ENCODE measurements around the gene SMURF1.
A peak's percentile ranks its signal among the peaks of the same experiment; 100 is the strongest.

The SMURF1 gene

GRCh38 chr7:99141841-99142726, 1.8 kb downstream of the SMURF1 start:
- DNase-seq (ENCODE audit: low read depth in 2 of 2): peak; percentile 62 to 67

- no peak for DNase-seq (ENCODE audit: low read depth in 2 of 2)
Measured at GRCh38 chr7:99141334-99141733, 2.6 kb downstream of the SMURF1 start.

- DNase-seq (ENCODE audit: low read depth in 2 of 2): no peak
Measured at GRCh38 chr7:99140813-99141212, 3.1 kb downstream of the SMURF1 start.

- DNase-seq (ENCODE audit: low read depth in 2 of 2): peak in 1 of 2 experiments; percentile 47
Measured at GRCh38 chr7:99139036-99139435, 4.9 kb downstream of the SMURF1 start.

GRCh38 chr7:99137411-99138180, 6.3 kb downstream of the SMURF1 start:
- DNase-seq (ENCODE audit: low read depth in 2 of 2): peak; percentile 80

- no peak for DNase-seq (ENCODE audit: low read depth in 2 of 2)
Measured at GRCh38 chr7:99135938-99136337, 8.0 kb downstream of the SMURF1 start.

- DNase-seq (ENCODE audit: low read depth in 2 of 2): no peak
Measured at GRCh38 chr7:99133766-99134564, 9.9 kb downstream of the SMURF1 start.

GRCh38 chr7:99132595-99133321, 11.2 kb downstream of the SMURF1 start:
- DNase-seq (ENCODE audit: low read depth in 2 of 2): no peak

GRCh38 chr7:99131290-99131689, 12.6 kb downstream of the SMURF1 start:
- DNase-seq (ENCODE audit: low read depth in 2 of 2): no peak

GRCh38 chr7:99129536-99129935, 14.4 kb downstream of the SMURF1 start:
- no peak for DNase-seq (ENCODE audit: low read depth in 2 of 2)

GRCh38 chr7:99129001-99129400, 14.9 kb downstream of the SMURF1 start:
- DNase-seq (ENCODE audit: low read depth in 2 of 2): no peak

- no peak for DNase-seq (ENCODE audit: low read depth in 2 of 2)
Measured at GRCh38 chr7:99128076-99128950, 15.6 kb downstream of the SMURF1 start.

GRCh38 chr7:99127636-99128035, 16.3 kb downstream of the SMURF1 start:
- DNase-seq (ENCODE audit: low read depth in 2 of 2): no peak

- DNase-seq (ENCODE audit: low read depth in 2 of 2): no peak
Measured at GRCh38 chr7:99126921-99127553, 16.9 kb downstream of the SMURF1 start.

GRCh38 chr7:99125505-99125865, 18.4 kb downstream of the SMURF1 start:
- no peak for DNase-seq (ENCODE audit: low read depth in 2 of 2)

- no peak for DNase-seq (ENCODE audit: low read depth in 2 of 2)
Measured at GRCh38 chr7:99124751-99125504, 19.0 kb downstream of the SMURF1 start.

- no peak for DNase-seq (ENCODE audit: low read depth in 2 of 2)
Measured at GRCh38 chr7:99124236-99124635, 19.7 kb downstream of the SMURF1 start.

- no peak for DNase-seq (ENCODE audit: low read depth in 2 of 2)
Measured at GRCh38 chr7:99123571-99124033, 20.3 kb downstream of the SMURF1 start.

- DNase-seq (ENCODE audit: low read depth in 2 of 2): no peak
Measured at GRCh38 chr7:99122762-99123161, 21.1 kb downstream of the SMURF1 start.

Measured in fibroblast of skin of left biceps (primary cell).